HCT116 (cell line): ENCODE measurements around the gene SH3BGR. TPM values are rescaled to one million over a fixed set of nuclear protein-coding genes. Genes with fewer than 3 reads are reported as not detected.

Source experiments
- ATAC-seq: fragments of 200-7000 bp; cut with Tn5 transposase; 2 replicates; pipeline ENCODE4 v1.9.1; 2020; ENCODE audit warnings: mild to moderate bottlenecking, moderate library complexity
- BruUV-seq: library from RNA; stranded (reverse); fragments of 400-500 nt; replicated peaks from 2 replicates; lab custom pipeline; 2021; lab: Mats Ljungman, UMichigan
- CTCF ChIA-PET: fragments of 300-600 bp; sonication (Branson Sonifier 250); formaldehyde crosslinking; loops from one replicate; lab custom pipeline; 2021; ENCODE audit warnings: antibody characterized with exemption; lab: Charles Lee
- POLR2A ChIA-PET: fragments of 300-600, 350-600 bp; sonication (Branson Sonifier 250); formaldehyde crosslinking; loops from one replicate; lab custom pipeline; 2021; ENCODE audit warnings: antibody characterized with exemption; lab: Charles Lee
- RAD21 ChIA-PET, 2 experiments: fragments of 300-600 bp; sonication (Branson Sonifier 250); formaldehyde crosslinking; loops; one replicate each; lab custom pipeline; 2023; ENCODE audit warnings: low total read pairs in 2 of 2; ENCODE audit not compliant: uncharacterized antibody in 2 of 2, unreplicated experiment in 2 of 2, low non-redundant PET in 1 of 2; lab: Charles Lee
- DNase-seq: peaks from one replicate; pipeline ENCODE4 v3.0.0-alpha.2; 2010; ENCODE audit warnings: low read depth, low spot score
- H2AFZ ChIP-seq: fragments of 200-600 bp; shearing (Covaris generic), sonication (generic); 2 replicates; pipeline ENCODE4 v1.6.1; 2017; ENCODE audit warnings: low read depth, mixed run types, mixed read lengths, antibody characterized with exemption, low read length; ENCODE audit not compliant: poor library complexity, severe bottlenecking
- H3K27ac ChIP-seq: 2 replicates; pipeline ENCODE4 v1.5.1; 2012; ENCODE audit warnings: low read depth, low read length
- H3K27me3 ChIP-seq: fragments of 200-600 bp; sonication (generic); 2 replicates; pipeline ENCODE4 v1.6.1; 2016; ENCODE audit warnings: mixed run types, low read length, mixed read lengths; ENCODE audit not compliant: insufficient read depth
- H3K36me3 ChIP-seq, 2 experiments: fragments of 200-500 bp in 1 of 2; fragments of 200-600 bp in 1 of 2; sonication (Bioruptor generic) in 1 of 2; sonication (generic) in 1 of 2; 2 replicates each; pipeline versions ENCODE4 v1.5.1 to v1.6.1; 2014 to 2016; ENCODE audit warnings: low read length in 2 of 2, inconsistent platforms in 1 of 2, mixed read lengths in 1 of 2, mixed run types in 1 of 2; ENCODE audit not compliant: insufficient read depth in 2 of 2, control insufficient read depth in 1 of 2
- H3K4me1 ChIP-seq, 2 experiments: fragments of 200-600 bp in 1 of 2; sonication (generic) in 1 of 2; 2 replicates each; pipeline versions ENCODE4 v1.5.1 to v1.6.1; 2012 to 2017; ENCODE audit warnings: low read length in 2 of 2, inconsistent platforms in 1 of 2, mild to moderate bottlenecking in 1 of 2, mixed read lengths in 1 of 2, mixed run types in 1 of 2, moderate library complexity in 1 of 2; ENCODE audit not compliant: insufficient read depth in 2 of 2, control insufficient read depth in 1 of 2
- H3K4me2 ChIP-seq: fragments of 200-600 bp; sonication (generic); 2 replicates; pipeline ENCODE4 v1.6.1; 2017; ENCODE audit warnings: mixed run types, low read length, mixed read lengths
- H3K4me3 ChIP-seq, 2 experiments: fragments of 200-600 bp in 1 of 2; sonication (generic) in 1 of 2; replicated peaks in 1 of 2; 2 replicates each; pipeline ENCODE4 v1.5.1; 2011 to 2016; ENCODE audit warnings: low read length in 2 of 2, control low read depth in 1 of 2, low read depth in 1 of 2, mild to moderate bottlenecking in 1 of 2, mixed read lengths in 1 of 2, mixed run types in 1 of 2
- H3K79me2 ChIP-seq: fragments of 200-600 bp; sonication (generic); 2 replicates; pipeline ENCODE4 v1.6.1; 2017; ENCODE audit warnings: mild to moderate bottlenecking, mixed run types, low read length, moderate library complexity, mixed read lengths; ENCODE audit not compliant: insufficient read depth
- H3K9ac ChIP-seq: fragments of 200-600 bp; sonication (generic); 2 replicates; pipeline ENCODE4 v1.6.1; 2016; ENCODE audit warnings: low read length, mixed read lengths
- H3K9me2 ChIP-seq: fragments of 200-600 bp; sonication (generic), shearing (Covaris generic); 2 replicates; pipeline ENCODE4 v1.6.1; 2017; ENCODE audit warnings: mixed run types, mild to moderate bottlenecking, moderate library complexity; ENCODE audit not compliant: insufficient read depth
- H3K9me3 ChIP-seq, 2 experiments: fragments of 200-500 bp in 1 of 2; fragments of 200-600 bp in 1 of 2; sonication (Bioruptor generic) in 1 of 2; sonication (generic) in 1 of 2; 2 replicates each; pipeline ENCODE4 v1.6.1; 2014 to 2017; ENCODE audit warnings: low read length in 2 of 2, mixed read lengths in 2 of 2, inconsistent platforms in 1 of 2, low read depth in 1 of 2, mild to moderate bottlenecking in 1 of 2, mixed run types in 1 of 2, moderate library complexity in 1 of 2; ENCODE audit not compliant: control insufficient read depth in 1 of 2, insufficient read depth in 1 of 2
- H4K20me1 ChIP-seq: fragments of 200-600 bp; sonication (generic), shearing (Covaris generic); 2 replicates; pipeline ENCODE4 v1.6.1; 2017; ENCODE audit warnings: mixed run types, mild to moderate bottlenecking, moderate library complexity; ENCODE audit not compliant: insufficient read depth
- CEBPB ChIP-seq: IDR thresholded peaks from 2 replicates; pipeline ENCODE4 v1.6.1; 2012; ENCODE audit warnings: low read depth
- JUND ChIP-seq: IDR thresholded peaks from 2 replicates; pipeline ENCODE4 v1.6.1; 2012
- RAD21 ChIP-seq: IDR thresholded peaks from 2 replicates; pipeline ENCODE4 v1.6.1; 2012; ENCODE audit warnings: low read depth, mild to moderate bottlenecking
- intact Hi-C: fragments of 100-400 bp; cut with micrococcal nuclease; formaldehyde crosslinking; loops from 2 replicates; pipeline ENCODE4 v1.10.0; 2022
- total RNA-seq: library from RNA; stranded (reverse); gene quantifications from one replicate; pipeline ENCODE4 v1.2.1, GENCODE V29; 2021; ENCODE audit not compliant: unreplicated experiment
- TF ChIP-seq, protein P1 (sequence below), 3 experiments: fragments of 200-600 bp in 1 of 3; sonication (generic) in 1 of 3; IDR thresholded peaks in 2 of 3; conservative IDR thresholded peaks in 1 of 3; 2 replicates each; pipeline ENCODE4 v1.5.1; 2012 to 2017; ENCODE audit warnings: low read depth in 2 of 3, low read length in 2 of 3, antibody characterized with exemption in 1 of 3, borderline replicate concordance in 1 of 3, control low read depth in 1 of 3, mild to moderate bottlenecking in 1 of 3, mixed read lengths in 1 of 3, mixed run types in 1 of 3, moderate library complexity in 1 of 3; ENCODE audit not compliant: insufficient read depth in 1 of 3

SH3BGR gene
- total RNA-seq, 1 experiment from 2014 or later: 4.8 TPM

DNA sequence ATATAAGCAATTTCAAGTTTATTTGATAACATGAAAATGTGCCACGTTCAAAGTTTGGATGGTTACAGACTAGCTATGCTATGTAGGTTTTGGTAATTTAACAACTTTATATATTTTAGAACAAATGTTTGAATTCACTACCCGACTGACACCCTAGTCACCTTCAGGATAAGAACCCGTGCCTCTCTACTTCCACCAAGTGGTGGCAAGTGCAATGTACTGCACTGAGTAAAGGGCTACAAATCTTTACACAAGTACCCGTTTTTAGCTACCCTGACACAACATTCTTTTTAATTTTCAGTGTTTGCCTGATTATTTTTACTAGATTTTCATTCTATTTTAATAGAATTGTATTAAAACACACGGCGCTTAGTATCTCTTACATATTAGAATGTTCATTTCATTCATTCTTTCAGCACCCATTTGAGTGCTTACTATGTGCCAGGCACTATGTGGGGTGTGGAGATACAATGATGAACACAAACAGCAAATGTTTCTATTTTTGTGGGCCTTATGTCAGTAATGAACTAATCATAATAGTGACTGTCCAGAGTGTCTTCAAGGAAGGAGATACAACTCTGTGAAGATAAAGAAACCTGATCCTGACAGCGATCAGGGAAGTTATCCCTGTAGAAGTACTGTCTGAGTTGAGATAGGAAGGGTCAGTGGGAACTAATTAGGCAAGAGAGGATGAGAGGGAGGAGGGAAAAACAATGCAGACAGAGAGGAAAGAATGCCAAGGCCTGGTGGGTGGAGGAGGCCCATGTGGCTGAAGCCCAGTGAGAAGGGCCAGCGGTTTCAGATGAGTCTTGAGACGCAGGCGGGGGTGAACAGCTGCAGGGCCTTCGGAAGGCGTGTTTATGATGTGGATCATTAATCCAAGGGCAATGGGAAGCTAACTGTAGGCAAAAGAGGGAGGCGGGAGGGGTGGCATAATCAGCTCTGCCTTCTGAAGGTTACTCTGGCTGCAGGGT, 10.0 kb upstream of the SH3BGR start:
- intact Hi-C loops: loop anchor here (10.0 kb wide), 1 partner anchor 257 kb away; the partner anchor contains the start of gene PSMG1
- POLR2A ChIA-PET: interaction anchor here (0.8 kb wide), 1 partner anchor 130 kb away, joined by 3 read pairs; no protein-coding TSS in a partner anchor
- H3K9ac ChIP-seq: no peak overlapping the region
- no peak overlapping the region for H3K4me3 ChIP-seq
- peak; percentile 45 for DNase-seq
- CTCF ChIA-PET: interaction anchor here (0.8 to 1.9 kb wide), 6 partner anchors 10 to 258 kb away, joined by 3 to 10 read pairs (median 4); no protein-coding TSS in a partner anchor
- peaks cover 10 to 16% of the 10 kb centered on the region in 2 experiments; a peak in 3 of 4 replicates for H3K4me1 ChIP-seq
- H3K9me3 ChIP-seq: no peaks in the 10 kb centered on the region
- RAD21 ChIA-PET: interaction anchor here in 1 of 2 experiments (0.9 kb wide), 1 partner anchor 258 kb away, joined by 3 read pairs; the partner anchor contains the start of gene PSMG1
- no peaks in the 10 kb centered on the region for H3K79me2 ChIP-seq
- no peak for TF ChIP-seq CEBPB
- TF ChIP-seq, protein P1, sequence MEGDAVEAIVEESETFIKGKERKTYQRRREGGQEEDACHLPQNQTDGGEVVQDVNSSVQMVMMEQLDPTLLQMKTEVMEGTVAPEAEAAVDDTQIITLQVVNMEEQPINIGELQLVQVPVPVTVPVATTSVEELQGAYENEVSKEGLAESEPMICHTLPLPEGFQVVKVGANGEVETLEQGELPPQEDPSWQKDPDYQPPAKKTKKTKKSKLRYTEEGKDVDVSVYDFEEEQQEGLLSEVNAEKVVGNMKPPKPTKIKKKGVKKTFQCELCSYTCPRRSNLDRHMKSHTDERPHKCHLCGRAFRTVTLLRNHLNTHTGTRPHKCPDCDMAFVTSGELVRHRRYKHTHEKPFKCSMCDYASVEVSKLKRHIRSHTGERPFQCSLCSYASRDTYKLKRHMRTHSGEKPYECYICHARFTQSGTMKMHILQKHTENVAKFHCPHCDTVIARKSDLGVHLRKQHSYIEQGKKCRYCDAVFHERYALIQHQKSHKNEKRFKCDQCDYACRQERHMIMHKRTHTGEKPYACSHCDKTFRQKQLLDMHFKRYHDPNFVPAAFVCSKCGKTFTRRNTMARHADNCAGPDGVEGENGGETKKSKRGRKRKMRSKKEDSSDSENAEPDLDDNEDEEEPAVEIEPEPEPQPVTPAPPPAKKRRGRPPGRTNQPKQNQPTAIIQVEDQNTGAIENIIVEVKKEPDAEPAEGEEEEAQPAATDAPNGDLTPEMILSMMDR (IDR thresholded peaks at IDR 0.05 in 2 of 3, conservative IDR thresholded peaks at IDR 0.05 in 1 of 3; ENCODE audit: borderline replicate concordance in 1 of 3, insufficient read depth in 1 of 3, low read depth in 2 of 3, low read length in 2 of 3): peak; percentile 39 to 82 (median 77); a peak in 5 of 6 replicates
- no peak for TF ChIP-seq JUND
- peak; percentile 64 for TF ChIP-seq RAD21
- H3K27ac ChIP-seq: no peak overlapping the region
- no peaks in the 10 kb centered on the region for H3K9me2 ChIP-seq
- no peaks in the 10 kb centered on the region for H3K27me3 ChIP-seq
- H4K20me1 ChIP-seq: no peaks in the 10 kb centered on the region
- no TSS peak for BruUV-seq
- no peaks in the 10 kb centered on the region for H3K36me3 ChIP-seq
- no peak overlapping the region for H3K4me2 ChIP-seq
- H2AFZ ChIP-seq: no peak overlapping the region
- peak; percentile 57 for ATAC-seq
